Heart left ventricle (tissue), 13 donors: ENCODE results near the gene BID.

Experiments
- POLR2A ChIP-seq, 2 donors: fragments of 450-650 bp; IDR thresholded peaks; one replicate each; pipeline ENCODE4 v1.6.1; 2017; ENCODE audit warnings: antibody characterized with exemption in 2 of 2, mild to moderate bottlenecking in 2 of 2, moderate library complexity in 2 of 2
- TF ChIP-seq, protein P1 (sequence below), 12 donors: fragments of 200-600 bp; sonication (generic) in 4 of 12; IDR thresholded peaks; one replicate each; pipeline versions ENCODE4 v1.5.0 to v1.8.0; 2018 to 2022; ENCODE audit warnings: antibody characterized with exemption in 12 of 12, mild to moderate bottlenecking in 5 of 12
- donor health status: ischemic (EF 13 %, LVEDD 7.1; RV severe dilation, severe dysfunction).
- donor health status: DM: no; HTN: yes; CAD: no.
- donor health status: DM: no; HTN: no; CAD: no.
- donor health status: ischemic (EF 25% LVEDD 6.9; RV normal size, moderate dysfunction).
- donor health status: ischemic (EF 25% LVEDD 5.7; RV mildly dilated, moderate dysfunction).
- donor health status: ischemic (EF 35%, LVEDD 5.7; RV mildly dilated, moderate dysfunction).
- donor health status: nonischemic (EF 11% LVEDD 7.7; RV severe dilation, severe dysfunction).
- donor health status: DM: yes; HTN: yes; CAD: no.
- donor health status: PGD.
- donor health status: ischemic (EF 29% LVEDD 5.4; RV normal size, mild dysfunction).
- donor health status: nonischemic (EF 23%, LVEDD 6.1; RV moderate dilation, normal function).

DNA sequence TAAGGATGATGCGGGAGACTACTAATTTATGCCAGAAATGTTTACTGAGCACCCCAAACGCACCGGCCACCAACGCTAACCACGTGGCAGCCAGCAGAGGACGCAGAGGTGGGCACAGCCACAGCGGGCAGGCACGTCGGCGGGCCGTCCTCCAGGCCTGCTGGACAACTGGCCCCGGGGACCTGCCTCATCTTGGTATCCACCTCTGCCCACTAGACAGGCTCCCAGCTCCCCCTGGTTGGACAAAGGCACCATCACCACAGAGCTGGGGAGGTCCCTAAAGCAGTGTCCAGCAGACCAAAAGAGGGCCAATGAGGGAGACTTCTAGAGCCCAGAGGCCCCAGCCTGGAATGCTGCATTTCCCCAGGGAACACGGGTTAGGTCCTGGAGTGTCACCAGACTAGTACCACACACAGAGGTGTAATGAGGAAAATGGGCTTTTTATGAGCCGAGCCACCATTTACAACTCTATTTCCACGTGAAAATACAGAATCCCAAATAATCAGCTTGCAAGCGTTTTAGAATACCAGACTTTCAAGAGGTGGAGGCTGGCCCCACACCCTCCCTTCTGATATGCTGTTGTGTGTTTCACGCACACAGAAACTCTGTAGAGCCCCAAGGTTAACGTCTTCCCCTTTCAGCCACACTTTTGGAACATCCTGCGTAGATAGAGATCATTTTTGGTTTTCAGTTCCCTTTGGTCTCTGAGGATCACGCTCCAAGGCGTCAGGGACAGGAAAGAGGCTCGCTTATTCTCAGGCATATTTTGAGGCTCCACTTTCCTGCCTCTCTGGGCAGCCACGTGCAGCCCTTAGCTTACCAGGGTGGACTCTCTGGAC lies 23.7 kb upstream of the BID start:
- TF ChIP-seq, protein P1, sequence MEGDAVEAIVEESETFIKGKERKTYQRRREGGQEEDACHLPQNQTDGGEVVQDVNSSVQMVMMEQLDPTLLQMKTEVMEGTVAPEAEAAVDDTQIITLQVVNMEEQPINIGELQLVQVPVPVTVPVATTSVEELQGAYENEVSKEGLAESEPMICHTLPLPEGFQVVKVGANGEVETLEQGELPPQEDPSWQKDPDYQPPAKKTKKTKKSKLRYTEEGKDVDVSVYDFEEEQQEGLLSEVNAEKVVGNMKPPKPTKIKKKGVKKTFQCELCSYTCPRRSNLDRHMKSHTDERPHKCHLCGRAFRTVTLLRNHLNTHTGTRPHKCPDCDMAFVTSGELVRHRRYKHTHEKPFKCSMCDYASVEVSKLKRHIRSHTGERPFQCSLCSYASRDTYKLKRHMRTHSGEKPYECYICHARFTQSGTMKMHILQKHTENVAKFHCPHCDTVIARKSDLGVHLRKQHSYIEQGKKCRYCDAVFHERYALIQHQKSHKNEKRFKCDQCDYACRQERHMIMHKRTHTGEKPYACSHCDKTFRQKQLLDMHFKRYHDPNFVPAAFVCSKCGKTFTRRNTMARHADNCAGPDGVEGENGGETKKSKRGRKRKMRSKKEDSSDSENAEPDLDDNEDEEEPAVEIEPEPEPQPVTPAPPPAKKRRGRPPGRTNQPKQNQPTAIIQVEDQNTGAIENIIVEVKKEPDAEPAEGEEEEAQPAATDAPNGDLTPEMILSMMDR (IDR thresholded peaks at IDR 0.05) = no peak
- TF ChIP-seq POLR2A (IDR thresholded peaks at IDR 0.05) = no peak
